Mesenteric fat pad (tissue), 1 donor: ENCODE results near the gene DLD. TPM values are rescaled to one million over a fixed set of nuclear protein-coding genes. Genes with fewer than 3 reads are reported as not detected.
"Not testable (repeated sequence)": the region's sequence is repeated elsewhere in the genome, so short reads cannot be mapped to it uniquely, and the experiment has no call there.

Source experiments
- DNase-seq: peaks from one replicate; pipeline ENCODE4 v3.0.0-alpha.2; 2020; ENCODE audit warnings: low spot score
- total RNA-seq: library from RNA; stranded (reverse); fragmentation: NEBNext Ultra II Directional; extraction: Animal tissue kit (Norgen Biotek cat#: 25700); gene quantifications from one replicate; pipeline ENCODE4 v1.2.1, GENCODE V29; 2021
- donor health status: DM: yes; HTN: yes; CAD: no.

Gene DLD
- total RNA-seq, 1 donor from 2014 or later: 107 TPM

DNA sequence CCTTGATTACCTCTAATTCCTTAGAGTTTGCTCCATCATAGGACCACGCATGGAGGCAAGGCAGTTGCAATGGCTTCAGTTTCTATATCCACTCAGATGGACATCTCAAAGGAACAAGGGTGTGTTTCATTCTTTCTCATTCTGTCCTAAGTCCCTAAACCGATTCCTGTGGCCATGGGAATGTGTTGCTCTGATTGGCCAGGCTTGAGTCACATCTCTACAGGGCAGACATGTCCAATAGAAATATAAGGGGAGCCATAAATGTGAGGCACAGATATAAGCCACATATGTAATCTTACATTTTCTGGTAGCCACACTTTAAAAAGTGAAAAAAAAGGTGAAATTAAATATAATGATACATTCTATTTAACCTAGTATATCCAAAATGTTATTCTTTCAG lies 16.9 kb upstream of the DLD start:
- DNase-seq: no peak

DNA sequence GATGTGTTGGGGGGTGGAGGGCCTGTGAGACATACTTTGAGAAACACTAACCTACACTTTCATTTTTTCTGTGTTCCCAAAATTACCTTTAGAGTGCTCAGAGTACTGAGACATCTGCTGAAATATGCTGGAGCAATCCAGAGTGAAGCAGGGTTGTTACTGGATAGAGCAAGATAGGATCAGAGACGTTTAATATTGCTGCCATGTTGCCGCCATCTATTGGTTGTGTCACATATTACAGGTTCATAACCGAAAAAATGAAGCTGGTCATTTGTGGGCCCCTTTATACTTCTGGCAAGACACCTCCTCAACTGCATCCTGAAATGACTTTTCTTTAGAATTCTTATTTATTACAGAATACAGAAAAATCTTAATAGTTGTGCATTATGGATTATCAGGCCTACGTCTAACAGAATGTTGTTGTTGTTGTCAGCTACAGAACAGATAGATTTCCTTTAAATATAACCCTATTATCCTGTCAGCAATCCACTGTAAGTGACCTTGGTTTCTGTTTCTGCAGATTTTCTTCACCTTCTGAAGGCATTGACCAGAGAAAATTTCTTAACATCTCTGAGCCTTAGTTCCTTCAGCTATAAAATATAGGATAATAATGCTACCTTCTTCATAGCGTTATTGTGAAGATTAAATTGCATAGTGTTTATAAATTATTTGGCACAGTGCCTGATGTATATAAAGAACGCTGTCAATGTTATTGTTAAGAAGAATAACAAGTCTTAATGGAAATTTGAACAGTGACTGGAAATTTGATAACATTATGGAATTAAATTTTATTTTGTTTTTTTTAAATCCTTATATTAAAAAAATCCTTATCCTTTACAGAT lies 16.2 kb upstream of the DLD start:
- DNase-seq: no peak

DNA sequence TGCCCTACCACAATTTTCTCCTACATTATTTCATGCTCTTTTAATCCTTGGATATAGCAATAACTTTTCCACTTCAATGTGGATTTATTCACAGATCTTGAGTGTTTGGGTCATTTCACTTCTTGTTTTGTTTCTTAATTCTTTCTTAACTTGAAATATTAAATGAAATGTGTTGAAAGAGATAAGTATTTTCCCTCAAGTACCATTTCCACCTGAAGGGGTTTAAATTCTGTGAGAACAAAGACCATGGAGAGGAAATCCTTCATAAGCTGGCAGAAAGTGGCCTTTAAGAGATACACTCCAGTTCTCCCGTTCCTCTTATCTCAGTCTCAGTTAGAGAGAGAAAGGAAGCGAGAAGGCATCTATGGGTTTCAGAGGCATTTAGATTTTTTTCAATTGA lies 14.1 kb upstream of the DLD start:
- no peak for DNase-seq

DNA sequence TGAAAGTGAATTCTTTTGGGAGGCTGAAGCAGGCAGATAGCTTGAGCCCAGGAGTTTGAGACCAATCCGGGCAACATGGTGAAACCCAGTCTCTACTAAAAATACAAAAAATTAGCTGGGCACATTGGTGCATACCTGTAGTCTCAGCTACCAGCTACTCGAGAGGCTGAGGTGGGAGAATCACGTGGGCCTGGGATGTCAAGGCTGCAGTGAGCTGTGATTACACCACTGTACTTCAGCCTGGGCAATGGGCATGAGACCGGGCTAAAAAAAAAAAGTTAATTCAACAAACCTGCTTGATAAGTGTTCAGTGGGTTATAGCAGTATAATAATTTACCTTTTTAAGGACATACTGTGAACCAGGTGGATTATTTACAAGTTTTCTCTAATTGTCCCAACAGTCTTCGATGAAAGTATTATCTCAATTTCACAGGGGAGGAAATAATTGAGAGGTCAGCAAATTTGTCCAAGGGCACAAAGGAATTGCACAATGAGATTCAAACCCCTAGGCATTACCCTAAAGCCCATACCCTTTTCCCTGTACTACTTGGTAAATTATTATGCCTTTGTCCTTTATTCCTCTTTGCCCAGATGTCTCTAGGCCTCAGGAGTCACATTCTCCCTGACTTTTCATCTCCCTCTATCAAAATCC lies 13.1 kb upstream of the DLD start:
- no peak for DNase-seq

DNA sequence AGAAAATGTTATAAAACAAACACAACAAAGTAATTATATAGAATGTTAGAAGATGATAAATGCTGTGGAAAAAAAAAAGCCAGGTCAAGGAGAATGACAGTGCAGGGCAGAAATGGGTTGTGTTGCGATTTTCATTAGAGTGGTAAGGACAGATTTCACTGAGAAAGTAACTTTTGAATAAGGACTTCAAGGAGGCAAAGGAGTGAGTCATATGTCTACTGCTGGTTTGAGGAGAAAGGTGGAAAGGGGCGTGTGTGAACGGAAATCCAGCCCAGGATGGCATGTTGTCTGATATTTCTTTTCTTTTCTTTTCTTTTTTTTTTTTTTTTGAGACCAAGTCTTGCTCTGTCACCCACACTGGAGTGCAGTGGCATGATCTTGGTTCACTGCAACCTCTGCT lies 12.3 kb upstream of the DLD start:
- DNase-seq: no peak

DNA sequence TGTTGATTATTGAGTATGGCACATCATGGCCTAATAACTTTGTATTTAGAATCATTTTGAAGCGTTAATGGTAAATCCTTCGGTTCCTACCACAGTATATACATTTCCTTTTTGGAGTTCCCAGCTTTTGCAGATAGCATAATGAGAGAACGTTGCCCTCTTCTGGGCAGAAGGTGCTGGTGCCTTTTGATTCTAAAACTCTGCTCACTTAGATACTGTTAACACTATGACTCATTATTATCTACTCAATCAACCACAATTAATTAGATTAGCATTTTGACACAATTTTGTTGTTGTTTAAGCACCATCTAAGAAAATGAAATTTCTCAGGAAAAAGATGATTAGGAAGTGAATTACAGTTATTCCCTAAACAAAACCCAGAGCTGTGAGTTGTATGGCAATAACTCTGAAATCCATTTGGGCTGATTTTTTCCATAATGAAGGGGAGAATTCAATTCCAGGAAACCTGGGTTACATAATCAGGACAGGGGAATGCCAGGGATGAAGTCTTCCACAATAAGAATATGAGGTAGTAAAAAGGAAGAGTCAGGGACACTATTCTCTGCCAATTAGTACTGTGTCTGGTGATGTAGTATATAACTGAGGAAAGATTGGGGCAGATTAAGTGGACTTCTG lies 11.5 kb upstream of the DLD start:
- no peak for DNase-seq

DNA sequence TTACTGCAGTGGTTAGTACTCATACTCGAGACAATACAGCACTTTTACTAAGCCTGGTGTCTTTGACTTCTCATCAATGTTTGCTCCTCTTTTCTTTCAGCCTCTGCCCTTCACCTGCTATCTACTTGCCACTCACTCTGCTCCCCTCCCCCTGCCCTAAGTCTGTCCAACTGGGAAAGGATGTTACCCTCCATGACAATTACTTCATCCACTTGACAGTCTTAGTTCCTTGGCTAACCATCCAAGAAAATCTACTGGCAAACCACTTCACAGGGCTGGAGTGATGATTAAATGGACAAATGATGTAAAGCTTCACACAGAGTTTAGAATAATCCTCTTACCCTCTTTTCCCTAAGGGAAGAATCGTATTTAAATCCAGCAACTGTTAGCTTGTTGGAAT lies 8.2 kb upstream of the DLD start:
- no peak for DNase-seq

DNA sequence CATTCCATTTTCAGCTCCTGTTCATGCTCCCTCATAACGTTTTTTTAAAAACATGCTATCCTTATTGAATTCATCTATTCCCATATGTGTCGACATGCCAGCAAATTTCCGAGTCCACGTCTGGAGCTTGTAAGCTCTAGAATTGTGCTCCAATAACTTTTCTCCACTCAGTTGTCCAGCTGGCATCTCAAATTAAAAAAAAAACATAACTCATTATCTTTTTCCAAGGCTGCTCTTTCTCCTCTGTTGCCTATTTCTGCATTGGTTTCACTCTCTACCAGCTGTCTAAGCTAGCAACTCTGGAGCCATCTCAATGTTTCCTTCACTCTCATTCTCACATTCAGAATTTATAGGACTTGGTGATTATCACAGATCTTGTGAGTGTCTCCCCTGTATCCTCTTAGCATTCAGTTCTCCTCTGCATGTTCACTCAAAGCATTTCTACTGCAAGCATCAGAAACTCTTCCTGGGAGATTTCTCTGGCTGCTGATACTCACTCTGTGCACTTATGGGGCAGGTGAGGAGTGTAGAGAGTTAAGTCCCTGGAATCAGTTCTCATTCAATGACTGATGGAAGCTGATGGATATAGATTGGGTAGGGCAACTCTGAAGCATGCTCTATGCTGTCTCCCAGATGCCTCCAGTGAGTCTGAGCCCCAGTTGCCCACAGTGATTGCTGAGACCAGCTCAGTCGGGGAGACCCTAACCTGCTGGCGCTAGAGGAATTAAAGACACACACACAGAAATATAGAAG lies 6.7 kb upstream of the DLD start:
- no peak for DNase-seq

DNA sequence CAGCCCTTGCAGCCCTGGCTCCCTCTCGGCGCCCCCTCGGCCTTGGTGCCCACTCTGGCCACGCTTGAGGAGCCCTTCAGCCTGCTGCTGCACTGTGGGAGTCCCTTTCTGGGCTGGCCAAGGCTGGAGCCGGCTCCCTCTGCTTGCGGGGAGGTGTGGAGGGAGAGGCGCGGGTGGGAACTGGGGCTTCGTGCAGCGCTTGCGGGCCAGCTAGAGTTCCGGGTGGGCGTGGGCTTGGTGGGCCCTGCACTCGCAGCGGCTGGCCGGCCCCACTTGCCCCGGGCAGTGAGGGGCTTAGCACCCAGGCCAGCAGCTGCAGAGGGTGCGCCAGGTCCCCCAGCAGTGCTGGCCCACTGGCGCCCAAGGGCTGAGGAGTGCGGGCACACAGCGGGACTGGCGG lies 3.2 kb upstream of the DLD start:
- not testable (repeated sequence) for DNase-seq

DNA sequence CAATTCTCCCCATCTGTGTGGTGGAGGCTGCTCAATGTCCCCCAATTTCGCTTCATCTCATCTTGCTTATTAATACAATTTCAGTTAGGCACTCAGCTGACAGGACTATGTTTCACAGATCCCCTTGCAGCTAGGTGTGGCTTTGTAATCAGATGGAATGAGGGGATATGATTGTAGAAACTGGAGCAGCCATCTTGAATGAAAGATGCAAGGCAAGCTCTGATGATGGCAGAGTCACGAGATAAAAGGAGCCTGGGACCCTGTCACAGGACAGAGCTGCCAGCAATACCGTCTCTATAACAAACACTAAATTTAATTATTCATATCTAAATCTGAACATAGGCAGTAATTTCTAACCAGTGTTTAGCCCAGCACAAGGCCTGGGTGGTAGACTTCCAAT lies 991 bp upstream of the DLD start:
- DNase-seq: no peak

DNA sequence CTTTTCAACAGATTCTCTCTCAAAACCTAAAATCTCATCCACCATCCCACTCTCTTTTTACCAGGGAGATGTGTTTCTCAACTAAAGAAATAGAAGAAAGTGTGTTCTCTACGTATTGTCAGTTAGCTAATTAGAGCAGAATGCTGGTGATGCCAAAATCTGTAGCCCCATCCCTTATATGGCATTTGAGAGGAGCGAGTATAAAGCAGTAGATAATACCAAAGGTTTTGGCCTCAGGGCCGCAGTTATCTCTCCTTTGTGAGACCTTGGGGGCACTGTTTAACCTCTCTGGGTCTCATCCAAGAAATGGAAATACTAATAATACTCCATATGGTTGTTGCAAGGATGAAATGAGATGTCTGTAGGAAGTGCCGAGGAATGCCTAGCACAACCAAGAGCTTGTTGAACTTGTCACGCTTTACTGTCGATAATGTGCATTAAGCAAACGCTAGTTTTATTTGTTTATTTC lies 456 bp upstream of the DLD start:
- DNase-seq: no peak

DNA sequence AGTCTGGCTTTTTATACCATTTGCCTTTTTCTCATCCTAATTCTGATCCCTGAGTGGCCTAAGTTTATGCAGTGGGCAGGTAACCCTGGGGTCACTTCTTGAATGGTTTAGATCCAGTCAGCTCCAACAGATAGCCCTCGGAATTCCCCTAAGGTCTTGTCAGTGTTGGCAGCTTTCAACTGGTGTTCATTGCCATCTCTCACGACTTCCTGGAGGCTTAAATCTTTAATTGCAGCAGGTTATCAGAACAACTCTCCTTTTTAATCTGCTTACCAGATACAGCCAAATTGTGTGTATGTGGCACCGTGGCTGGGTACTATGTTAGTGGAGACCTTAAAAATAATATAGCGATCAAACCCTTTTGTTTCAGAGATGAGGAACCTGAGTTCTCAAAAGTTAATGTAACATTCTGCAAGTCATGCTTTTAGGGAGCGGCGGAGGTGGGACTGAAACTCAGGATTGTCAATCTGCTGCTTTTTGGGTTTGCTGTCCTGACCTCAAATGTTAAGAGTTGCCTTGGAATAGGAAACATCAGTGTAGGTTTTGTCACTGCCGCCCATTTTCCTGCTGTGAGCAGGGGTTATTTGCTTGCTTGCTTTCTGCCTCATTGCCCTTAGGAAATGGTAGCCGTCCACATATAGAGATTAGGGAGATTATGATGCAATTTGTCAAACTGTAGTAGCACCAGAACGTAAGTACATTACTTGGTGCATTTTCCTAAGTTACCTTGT lies 818 bp downstream of the DLD start:
- DNase-seq: no peak

DNA sequence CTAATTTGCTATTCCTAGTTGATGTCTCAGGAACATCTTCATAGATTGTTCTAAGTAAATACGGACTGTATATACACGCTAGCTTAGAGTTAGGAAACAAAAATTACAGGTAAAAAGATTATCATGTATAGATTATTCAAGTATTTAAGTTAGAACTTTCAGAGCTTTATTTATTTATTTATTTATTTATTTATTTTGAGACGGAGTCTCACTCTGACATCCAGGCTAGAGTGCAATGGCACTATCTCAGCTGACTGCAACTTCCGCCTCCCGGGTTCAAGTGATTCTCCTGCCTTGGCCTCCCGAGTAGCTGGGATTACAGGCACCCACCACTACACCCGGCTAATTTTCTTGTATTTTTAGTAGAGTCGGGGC lies 1.4 kb downstream of the DLD start:
- not testable (repeated sequence) for DNase-seq

DNA sequence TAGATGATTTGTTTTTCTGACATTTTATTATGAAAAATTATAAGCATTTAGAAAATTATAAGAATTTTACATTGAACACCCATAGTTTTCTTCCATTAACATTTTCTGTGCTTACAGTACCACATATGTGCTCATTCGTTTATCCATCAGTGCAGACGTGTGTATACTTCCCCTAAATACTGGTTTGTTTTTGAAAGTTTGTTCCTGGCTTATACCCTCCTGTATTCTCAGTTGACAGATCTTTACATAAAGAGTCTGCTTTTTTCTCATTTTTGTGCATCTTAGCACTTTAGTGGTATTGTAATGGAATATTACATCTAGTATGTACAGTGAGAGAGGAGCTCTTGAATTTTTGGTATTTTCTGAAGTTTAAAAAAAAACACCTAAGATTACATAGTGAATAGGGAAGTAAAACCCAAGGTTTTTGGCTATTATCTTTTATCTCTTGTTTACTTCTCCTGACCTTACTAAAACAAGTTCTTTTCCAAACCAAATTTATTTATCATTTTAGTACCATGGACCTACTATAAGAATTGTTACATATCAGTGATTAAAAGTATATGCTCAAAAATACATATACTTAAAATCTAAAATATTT lies 8.1 kb downstream of the DLD start:
- DNase-seq: no peak

DNA sequence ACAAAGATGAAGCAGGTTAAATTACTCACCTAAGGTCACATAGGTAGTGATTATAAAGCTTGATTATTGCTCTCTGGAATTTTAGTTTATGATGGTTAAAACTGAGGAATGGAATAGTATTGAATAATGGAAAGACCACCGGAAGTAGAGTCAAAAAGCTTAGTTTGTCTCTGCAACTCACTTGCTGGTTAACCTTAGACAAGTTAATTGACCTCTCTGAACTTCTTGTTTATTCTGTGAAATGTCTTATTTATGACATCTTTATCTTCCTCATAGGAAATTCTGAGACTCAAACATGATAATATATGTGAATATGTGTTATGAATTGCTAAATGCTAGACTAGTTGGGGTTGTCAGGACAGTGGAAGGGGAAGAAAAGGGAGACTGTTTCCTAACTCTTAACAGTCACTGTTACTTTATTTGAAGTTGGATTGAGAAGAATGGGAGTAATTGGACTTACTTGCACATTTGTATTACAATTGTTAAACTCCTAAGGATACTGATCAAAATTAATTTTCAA lies 9.6 kb downstream of the DLD start:
- no peak for DNase-seq

DNA sequence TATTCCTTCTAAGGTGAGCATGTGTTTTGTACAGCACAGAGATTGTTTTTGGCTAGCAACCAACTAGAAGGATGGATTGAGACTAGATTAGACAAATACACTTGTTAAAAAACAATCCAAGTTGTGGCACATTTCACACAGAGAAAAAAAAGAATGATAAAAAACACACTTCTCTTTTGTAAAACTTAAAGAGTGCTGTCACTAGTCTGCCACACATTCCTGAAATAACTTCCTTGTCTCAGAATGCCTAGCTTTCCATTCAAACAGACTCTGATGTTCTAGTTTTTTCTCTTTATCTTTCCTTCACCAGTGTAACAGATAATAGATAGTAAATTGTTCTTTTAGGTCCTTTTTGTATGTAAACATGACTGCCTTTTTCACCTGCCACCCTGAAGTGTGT lies 11.4 kb downstream of the DLD start:
- DNase-seq: no peak

DNA sequence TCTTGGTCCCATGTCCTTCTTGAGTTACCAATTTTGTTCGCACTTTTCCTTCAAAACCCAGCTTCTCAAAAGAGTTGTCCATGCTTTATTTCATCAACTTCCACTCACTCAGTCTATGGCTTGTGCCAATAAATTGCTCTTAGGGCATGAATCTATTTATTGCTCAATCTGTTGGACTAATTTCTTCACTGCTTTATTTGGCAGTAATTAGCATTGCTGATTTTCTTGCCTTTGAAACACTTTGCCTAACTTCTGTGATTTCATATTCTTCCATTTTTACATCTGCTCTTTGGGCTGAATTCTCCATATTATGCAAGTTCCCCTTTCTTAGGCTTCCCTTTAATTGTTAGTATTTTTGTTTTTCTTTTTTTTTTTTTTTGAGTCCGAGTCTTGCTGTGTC lies 16.8 kb downstream of the DLD start:
- no peak for DNase-seq

DNA sequence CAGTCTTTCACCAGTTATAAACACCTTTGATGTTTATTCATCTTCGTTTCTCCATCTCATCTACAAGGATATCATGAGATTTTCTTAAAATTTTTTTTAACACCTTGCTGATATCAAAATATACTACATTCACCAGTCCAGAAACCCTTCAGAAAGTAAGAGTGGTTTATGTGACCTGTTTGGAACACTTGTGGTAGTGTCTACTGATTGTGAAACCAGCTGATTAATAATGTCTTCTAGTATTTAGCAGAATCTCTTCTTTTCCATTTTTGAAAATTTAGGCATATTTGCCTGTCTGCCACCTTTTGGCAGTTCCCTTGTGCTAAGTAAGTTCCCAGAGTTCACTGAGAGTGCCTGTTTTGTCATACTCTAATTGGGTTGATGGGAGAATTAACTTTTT lies 18.5 kb downstream of the DLD start:
- DNase-seq: no peak

DNA sequence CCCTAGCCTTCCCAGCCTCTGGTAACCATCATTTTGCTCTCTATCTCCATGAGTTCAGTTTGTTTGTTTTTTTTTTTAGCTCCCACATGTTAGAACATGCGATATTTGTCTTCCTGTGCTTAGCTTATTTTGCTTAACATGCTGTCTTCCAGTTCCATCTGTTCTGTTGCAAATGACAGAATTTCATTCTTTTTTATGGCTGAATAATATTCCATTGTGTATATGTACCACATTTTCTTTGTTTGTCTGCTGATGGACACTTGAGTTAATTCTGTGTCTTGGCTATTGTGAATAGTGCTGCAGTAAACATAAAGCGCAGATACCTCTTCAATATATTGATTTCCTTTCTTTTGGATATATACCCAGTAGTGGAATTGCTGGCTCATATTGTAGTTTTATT lies 21.0 kb downstream of the DLD start:
- DNase-seq: no peak

DNA sequence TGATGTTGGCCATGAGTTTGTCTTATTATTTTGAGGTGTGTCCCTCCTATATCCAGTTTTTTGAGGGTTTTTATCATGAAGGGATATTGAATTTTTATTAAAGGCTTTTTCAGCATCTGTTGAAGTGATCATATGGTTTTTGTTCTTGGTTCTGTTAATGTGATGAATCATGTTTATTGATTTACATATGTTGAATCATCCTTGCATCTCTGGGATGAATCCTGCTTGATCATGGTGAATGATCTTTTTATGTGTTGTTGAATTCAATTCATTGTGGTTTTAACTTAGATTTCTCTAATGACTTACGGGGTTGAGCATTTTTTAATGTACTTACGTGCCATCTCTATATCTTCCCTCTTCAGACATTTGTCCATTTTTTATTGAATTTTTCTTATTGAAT lies 22.9 kb downstream of the DLD start:
- no peak for DNase-seq
